ENCODE data around the gene CA11.
"Not testable (repeated sequence)": the region's sequence is repeated elsewhere in the genome, so short reads cannot be mapped to it uniquely, and the experiment has no call there.

The CA11 gene

GRCh38 chr19:48644839-48645619 is 958 bp downstream of the CA11 start:
- peak in 1 of 2 donors; percentile 66 for DNase-seq (ENCODE audit: extremely low read depth in 1 of 2, low read depth in 1 of 2)

- no peak for DNase-seq (ENCODE audit: extremely low read depth in 1 of 2, low read depth in 1 of 2)
These were observed 1.6 kb downstream of the CA11 start for GRCh38 chr19:48644355-48644754.

- DNase-seq (ENCODE audit: extremely low read depth in 1 of 2, low read depth in 1 of 2): no peak
These were observed 3.1 kb downstream of the CA11 start for GRCh38 chr19:48642862-48643261.

GRCh38 chr19:48641850-48642249 is 4.1 kb downstream of the CA11 start:
- no peak for DNase-seq (ENCODE audit: extremely low read depth in 1 of 2, low read depth in 1 of 2)

GRCh38 chr19:48639483-48640375 is 6.3 kb downstream of the CA11 start:
- DNase-seq (ENCODE audit: extremely low read depth in 1 of 2, low read depth in 1 of 2): no peak

- DNase-seq (ENCODE audit: extremely low read depth in 1 of 2, low read depth in 1 of 2): no peak
These were observed 7.1 kb downstream of the CA11 start for GRCh38 chr19:48638831-48639381.

- DNase-seq (ENCODE audit: extremely low read depth in 1 of 2, low read depth in 1 of 2): peak in 1 of 2 donors; percentile 65
These were observed 7.8 kb downstream of the CA11 start for GRCh38 chr19:48637948-48638830.

GRCh38 chr19:48637449-48637947 is 8.5 kb downstream of the CA11 start:
- DNase-seq (ENCODE audit: extremely low read depth in 1 of 2, low read depth in 1 of 2): peak; percentile 97 to 99

- DNase-seq (ENCODE audit: extremely low read depth in 1 of 2, low read depth in 1 of 2): no peak
These were observed 9.0 kb downstream of the CA11 start, which contains the start of gene DBP for GRCh38 chr19:48636859-48637448. TSS of gene DBP (minus strand) at chr19:48637379. CDS start at chr19:48636994, 385 bp downstream.

GRCh38 chr19:48635966-48636858 is 9.8 kb downstream of the CA11 start:
- no peak for DNase-seq (ENCODE audit: extremely low read depth in 1 of 2, low read depth in 1 of 2)

- no peak for DNase-seq (ENCODE audit: extremely low read depth in 1 of 2, low read depth in 1 of 2)
These were observed 10.6 kb downstream of the CA11 start for GRCh38 chr19:48635263-48635965.

- DNase-seq (ENCODE audit: extremely low read depth in 1 of 2, low read depth in 1 of 2): peak; percentile 86 to 93
These were observed 11.3 kb downstream of the CA11 start for GRCh38 chr19:48634424-48635262.

- DNase-seq (ENCODE audit: extremely low read depth in 1 of 2, low read depth in 1 of 2): no peak
These were observed 12.0 kb downstream of the CA11 start for GRCh38 chr19:48634036-48634342.

GRCh38 chr19:48633148-48634035 is 12.6 kb downstream of the CA11 start:
- DNase-seq (ENCODE audit: extremely low read depth in 1 of 2, low read depth in 1 of 2): no peak

GRCh38 chr19:48632692-48633147 is 13.3 kb downstream of the CA11 start:
- no peak for DNase-seq (ENCODE audit: extremely low read depth in 1 of 2, low read depth in 1 of 2)

GRCh38 chr19:48632286-48632685 is 13.7 kb downstream of the CA11 start:
- not testable (repeated sequence) for DNase-seq (ENCODE audit: extremely low read depth in 1 of 2, low read depth in 1 of 2)

Data from stimulated activated CD8-positive, alpha-beta memory T cell treated with anti-CD3 and anti-CD28 coated beads, Interleukin-7, amount 100 ng/mL, for 48 hours (primary cell).